Left lobe of liver (tissue), 2 donors: Measurements from ENCODE around the gene SYT14. TPM values are rescaled to one million over a fixed set of nuclear protein-coding genes. Genes with fewer than 3 reads are reported as not detected.
"Not testable (repeated sequence)": the region's sequence is repeated elsewhere in the genome, so short reads cannot be mapped to it uniquely, and the experiment has no call there.

ENCODE experiments used
- ATAC-seq: fragments of 200-7000 bp; cut with Tn5 transposase; one replicate; pipeline ENCODE4 v1.9.1; 2020; ENCODE audit warnings: mild to moderate bottlenecking, moderate library complexity
- DNase-seq: peaks from one replicate; pipeline ENCODE4 v3.0.0-alpha.2; 2020; ENCODE audit warnings: low spot score
- total RNA-seq: library from RNA; stranded (reverse); gene quantifications from one replicate; pipeline ENCODE4 v1.2.1, GENCODE V29; 2021
- donor health status: DM: no; HTN: no; CAD: no; lungs with moderate emphysema.
- donor health status: DM: no; HTN: yes; CAD: no.

Gene SYT14
- total RNA-seq, 1 donor from 2014 or later = 0.03 TPM

DNA sequence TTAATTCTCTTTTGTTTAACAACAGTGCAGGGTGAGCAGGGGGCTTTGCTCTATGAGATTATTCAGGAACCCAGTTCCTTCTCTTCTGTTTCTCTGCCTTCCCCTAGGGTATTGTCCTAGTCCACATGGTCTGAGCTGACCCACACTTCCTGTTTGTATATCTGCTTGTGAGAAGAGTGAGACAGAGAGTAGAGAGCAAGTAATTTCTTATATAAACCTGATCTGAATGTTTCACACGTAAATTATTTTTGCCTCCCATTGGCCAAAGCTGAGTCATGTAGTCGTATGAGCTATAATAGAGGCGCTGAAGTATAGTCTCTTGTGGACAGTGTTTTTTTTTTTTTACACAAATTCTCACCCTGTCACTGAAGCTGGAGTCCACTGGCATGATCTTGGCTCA lies 160.3 kb downstream of the SYT14 start:
- no peak for ATAC-seq
- no peak for DNase-seq

DNA sequence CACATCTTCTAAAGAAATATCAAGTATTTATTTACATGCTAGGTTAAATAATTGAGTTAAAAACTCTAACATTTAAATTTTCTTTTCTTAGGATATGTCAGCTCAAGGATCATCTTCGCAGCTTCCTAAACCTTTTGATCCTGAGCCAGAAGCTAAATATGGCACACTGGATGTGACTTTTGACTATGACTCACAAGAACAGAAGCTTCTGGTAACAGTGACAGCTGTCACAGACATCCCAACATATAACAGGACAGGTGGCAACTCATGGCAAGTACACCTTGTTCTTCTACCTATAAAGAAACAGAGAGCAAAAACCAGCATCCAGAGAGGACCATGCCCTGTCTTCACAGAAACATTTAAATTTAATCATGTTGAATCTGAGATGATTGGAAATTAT lies 161.9 kb downstream of the SYT14 start:
- DNase-seq = no peak
- ATAC-seq = no peak

GRCh38 chr1:210104103-210104502 lies 166.1 kb downstream of the SYT14 start:
- DNase-seq = no peak
- ATAC-seq = no peak

DNA sequence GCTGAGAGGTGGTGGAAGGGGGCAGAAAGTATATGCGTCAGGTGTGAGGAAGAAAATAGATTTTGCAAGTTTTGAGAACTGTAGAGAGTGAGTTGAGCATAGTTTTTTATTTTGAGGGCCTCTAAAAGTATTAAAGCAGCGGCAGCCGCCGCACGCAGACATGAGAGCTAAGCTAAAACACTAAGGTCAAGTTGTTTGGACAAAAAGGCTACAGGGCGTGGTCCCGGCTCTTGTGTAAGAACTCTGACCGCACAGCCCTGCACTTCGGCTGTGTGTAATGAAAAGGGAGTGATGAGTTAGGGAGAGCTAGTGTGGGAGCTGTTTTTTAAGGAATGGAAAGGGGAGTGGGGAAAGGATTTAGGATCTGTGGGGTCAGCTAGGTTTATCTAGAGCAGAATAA lies 174.9 kb downstream of the SYT14 start:
- ATAC-seq, DNase-seq: not testable (repeated sequence)

DNA sequence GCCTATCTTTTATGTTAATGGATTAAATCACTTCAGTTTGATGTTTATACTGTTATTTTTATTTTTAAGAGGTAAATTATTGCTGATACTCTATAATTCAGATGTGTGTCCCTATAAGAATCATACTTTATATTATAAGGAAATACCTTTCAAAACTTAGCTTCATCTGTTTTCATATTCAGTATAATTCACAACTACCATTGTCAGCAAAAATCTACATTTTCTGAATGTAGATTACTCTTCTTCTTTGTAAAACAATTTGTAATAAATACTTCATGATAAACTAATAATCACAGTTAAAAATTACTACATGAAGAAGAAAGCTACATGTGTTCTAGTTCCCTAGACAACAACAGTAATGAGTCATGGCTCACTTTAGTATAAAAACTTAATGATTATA lies 179.2 kb downstream of the SYT14 start:
- DNase-seq (no peak), ATAC-seq (no peak)

GRCh38 chr1:210117681-210118170 lies 179.7 kb downstream of the SYT14 start:
- no peak for DNase-seq
- no peak for ATAC-seq

DNA sequence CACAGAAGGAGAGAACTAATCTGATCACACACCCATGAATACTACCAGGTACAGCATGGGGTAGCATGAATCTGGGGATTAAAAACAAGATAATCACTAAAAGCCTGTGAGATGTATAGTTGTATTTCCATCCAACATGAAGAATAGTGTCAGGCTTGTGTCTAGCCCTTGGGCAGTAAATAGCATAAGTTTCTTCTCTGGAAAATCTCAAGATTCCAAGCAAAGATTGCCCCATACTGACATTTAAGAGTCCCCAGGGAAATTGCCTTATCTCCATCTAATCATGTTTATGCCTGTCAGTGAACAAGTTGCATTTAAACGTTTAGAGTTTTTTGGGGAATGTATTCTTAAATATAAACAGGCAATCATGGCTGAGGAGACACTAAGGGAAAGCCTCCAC lies 185.4 kb downstream of the SYT14 start:
- DNase-seq = no peak
- no peak for ATAC-seq

DNA sequence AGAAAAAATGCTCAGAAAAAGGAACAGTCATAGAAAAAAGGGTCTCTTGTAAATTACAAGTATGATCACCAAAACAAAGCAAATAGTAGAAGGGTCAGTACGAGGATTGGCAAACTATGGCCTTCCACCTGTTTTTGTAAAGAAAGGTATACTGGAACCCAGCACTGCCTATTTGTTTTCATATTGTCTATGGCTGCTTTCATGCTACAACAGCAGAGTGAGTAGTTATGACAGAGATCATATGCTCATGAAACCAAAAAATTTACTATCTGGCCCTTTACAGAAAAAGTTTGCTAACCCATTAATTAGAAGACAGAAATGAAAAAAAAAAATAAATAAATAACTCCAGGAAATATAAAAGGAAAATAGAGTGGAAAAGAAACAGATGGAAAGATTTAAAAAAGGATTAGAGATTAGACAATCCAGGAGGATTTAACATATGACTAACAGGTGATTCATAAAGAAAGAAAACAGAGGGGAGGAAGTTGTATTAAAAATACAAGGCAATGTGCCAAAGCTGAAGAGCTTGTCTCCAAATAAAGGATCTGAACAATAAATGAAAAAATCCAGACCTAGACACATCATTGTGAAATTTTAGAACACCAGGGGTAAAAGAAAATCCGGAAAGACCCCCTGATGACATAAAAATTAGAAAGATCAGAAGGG lies 186.0 kb downstream of the SYT14 start:
- DNase-seq (no peak), ATAC-seq (no peak)

DNA sequence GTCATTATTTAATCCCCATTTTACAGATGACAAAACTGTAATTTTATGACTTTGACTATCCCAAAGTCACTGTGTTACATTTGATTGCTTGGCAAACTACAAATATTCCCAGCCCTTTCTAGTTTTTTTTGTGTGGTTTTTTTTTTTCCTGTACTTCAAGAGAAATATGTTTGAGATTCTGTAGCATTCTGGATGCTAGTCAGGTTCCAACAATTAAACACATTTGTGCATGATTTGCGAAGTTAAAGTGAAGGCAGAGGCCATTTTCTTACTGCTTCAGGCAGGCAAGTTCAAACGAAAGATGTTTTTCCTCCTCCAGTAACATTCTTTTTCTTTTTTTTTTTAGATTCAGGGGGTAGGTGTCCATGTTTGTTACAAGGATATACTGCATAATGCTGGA lies 186.7 kb downstream of the SYT14 start:
- ATAC-seq = no peak
- no peak for DNase-seq

DNA sequence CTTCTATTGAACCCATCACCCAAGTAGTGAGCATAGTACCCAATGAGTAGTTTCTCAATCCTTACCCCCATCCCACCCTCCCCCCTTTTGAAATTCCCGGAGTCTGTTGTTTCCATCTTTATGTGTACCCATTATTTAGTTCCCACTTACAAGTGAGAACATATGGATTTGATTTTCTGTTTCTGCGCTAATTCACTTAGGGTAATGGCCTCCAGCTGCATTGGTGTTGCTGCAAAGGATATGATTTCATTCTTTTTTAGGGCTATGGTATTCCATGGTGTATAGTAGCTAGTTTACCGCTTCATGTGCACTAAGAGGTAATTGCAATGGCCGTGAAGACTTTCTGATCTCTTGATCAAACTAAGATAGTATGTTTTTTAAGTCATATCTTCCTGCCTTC lies 187.1 kb downstream of the SYT14 start:
- no peak for ATAC-seq

DNA sequence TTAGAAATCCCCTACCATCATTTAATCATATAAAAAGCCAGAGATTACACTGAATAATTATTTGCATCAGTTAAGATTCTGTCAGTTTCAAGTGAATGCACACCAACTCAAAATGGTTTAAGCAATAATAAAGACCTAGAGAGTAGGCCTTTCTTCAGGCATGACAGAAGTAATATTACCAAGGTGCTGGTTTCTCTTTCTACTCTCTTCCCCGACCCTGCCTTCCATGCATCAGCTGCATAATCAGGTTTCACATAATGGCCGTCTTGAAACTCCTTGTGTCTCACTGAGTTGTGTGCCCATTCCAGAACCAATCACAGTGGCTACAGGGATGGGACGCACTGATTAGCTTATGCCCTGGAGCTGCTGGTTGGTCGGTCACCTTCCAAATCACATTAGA lies 191.1 kb downstream of the SYT14 start:
- DNase-seq = no peak

More for the DNA sequence above, 187.1 kb downstream of the SYT14 start:
- DNase-seq = no peak

GRCh38 chr1:210129759-210130158 lies 191.7 kb downstream of the SYT14 start:
- DNase-seq (no peak), ATAC-seq (no peak)

More for the DNA sequence above, 191.1 kb downstream of the SYT14 start:
- no peak for ATAC-seq

GRCh38 chr1:210132582-210132981 lies 194.6 kb downstream of the SYT14 start:
- DNase-seq = no peak

DNA sequence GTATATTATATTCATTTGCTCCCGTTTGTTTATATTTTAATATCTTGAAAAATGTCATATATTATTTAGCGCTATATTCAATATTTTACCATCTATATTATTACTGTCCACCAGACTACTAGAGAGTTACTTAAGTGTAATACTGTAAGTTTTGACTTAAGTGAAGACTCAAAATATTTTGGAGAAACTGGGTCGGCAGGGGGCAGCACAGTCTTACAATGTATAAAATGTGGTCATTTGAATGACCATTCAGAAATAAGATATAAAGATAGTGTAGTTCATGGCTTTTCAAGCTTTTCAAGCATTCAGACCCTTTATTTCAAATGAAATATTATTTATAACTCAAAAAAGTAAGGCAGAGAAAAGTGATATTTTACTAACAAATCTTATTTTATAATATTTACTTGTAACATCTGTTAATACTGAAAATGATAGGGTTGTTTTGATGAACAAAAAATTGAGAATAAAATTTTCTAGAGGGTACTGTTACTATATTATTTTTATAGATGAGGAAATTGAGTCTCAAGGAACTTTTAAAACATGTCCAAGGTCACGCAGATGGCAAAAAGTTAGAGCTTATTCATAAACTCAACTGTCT lies 205.5 kb downstream of the SYT14 start:
- ATAC-seq = peak; percentile 79
- peak; percentile 61 for DNase-seq

More at GRCh38 chr1:210132582-210132981, 194.6 kb downstream of the SYT14 start:
- peak; percentile 40 for ATAC-seq

- ATAC-seq (no peak), DNase-seq (no peak)
These were observed 206.7 kb downstream of the SYT14 start for GRCh38 chr1:210144736-210145135.

GRCh38 chr1:210151052-210151672 lies 213.1 kb downstream of the SYT14 start:
- no peak for DNase-seq
- ATAC-seq = no peak

DNA sequence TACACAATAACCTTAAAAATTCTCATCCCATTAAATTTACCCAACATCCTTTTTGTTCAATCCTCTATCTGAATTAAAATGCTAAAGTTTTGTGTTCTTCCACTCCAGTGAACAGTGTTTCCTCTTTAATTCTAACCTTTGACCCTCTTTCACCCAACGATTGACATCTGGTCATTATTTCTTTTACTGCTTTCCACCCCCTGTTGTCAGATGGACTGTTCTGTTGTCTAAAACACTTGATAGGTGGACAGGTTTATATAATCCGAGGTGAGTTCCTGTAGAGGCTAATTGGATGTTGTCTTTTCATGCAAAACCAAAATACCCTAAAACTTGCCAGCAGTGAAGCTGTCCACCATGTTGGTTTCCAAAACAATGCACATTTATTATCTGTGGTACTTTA lies 221.2 kb downstream of the SYT14 start:
- DNase-seq = no peak
- ATAC-seq = no peak

GRCh38 chr1:210170220-210170619 lies 232.2 kb downstream of the SYT14 start:
- DNase-seq = no peak
- no peak for ATAC-seq

DNA sequence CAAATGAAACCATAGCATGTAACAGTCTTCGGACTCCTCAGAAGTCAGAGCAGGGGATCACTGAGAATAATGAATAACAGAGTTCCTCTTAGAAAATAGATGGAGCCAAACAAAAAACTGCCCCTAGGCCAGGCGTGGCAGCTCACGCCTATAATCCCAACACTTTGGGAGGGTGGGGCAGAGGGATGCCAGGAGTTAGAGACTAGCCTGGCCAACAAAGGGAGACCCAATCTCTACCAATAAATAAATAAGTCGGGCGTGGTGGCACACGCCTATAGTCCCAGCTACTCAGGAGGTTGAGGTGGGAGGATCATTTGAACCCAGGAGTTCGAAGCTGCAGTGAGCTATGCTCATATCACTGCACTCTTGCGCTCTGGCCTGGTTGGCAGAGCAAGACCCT lies 236.1 kb downstream of the SYT14 start:
- no peak for ATAC-seq
- no peak for DNase-seq

DNA sequence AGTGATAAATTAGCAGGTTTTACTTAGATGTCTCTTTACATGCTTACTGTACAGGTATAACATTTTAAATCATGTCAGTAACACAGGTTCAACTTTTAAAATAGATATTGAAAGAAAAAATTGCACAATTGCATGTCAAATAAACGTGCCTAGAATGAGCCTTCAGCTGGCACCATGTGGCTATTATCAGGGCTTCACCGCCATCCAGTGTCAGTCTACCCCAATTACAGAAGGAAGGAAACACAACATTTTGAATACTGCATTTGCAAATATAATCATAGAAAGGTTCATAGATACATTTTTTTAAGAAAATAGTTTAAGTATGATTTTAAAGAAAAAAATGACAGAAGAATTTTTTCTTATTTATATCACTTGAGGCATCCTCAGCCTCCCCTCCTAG lies 247.0 kb downstream of the SYT14 start:
- ATAC-seq (no peak), DNase-seq (no peak)

- not testable (repeated sequence) for DNase-seq, ATAC-seq
These were observed 250.0 kb downstream of the SYT14 start for GRCh38 chr1:210187849-210188606.
